Pancreas (tissue), 10 donors: ENCODE data around the gene IRF4. TPM values are rescaled to one million over a fixed set of nuclear protein-coding genes. Genes with fewer than 3 reads are reported as not detected.

Source experiments
- ATAC-seq, 4 donors: fragments of 200-7000 bp; cut with Tn5 transposase; one replicate each; pipeline versions ENCODE4 v1.8.0 to v1.9.1; 2020; ENCODE audit warnings: mild to moderate bottlenecking in 4 of 4, moderate library complexity in 4 of 4
- DNase-seq, 6 donors: peaks; one replicate each; pipeline ENCODE4 v3.0.0-alpha.2; 2020
- FAIRE-seq: peaks from 2 replicates; lab custom pipeline; 2012; peaks lifted over from hg19 to GRCh38; lab: Jason Lieb, UNC
- H3K27ac ChIP-seq, 4 donors: fragments of 200-600 bp; sonication (generic); 1 replicate in 3 of 4; 2 replicates in 1 of 4; pipeline versions ENCODE4 v1.5.0 to v1.8.0; 2020
- H3K27me3 ChIP-seq, 4 donors: fragments of 200-600 bp; one replicate each; pipeline ENCODE4 v1.8.0; 2021
- H3K36me3 ChIP-seq, 3 donors: fragments of 200-600 bp; sonication (generic) in 1 of 3; one replicate each; pipeline versions ENCODE4 v1.5.0 to v1.8.0; 2020 to 2021
- H3K4me1 ChIP-seq, 3 donors: fragments of 200-600 bp; one replicate each; pipeline ENCODE4 v1.8.0; 2021
- H3K4me3 ChIP-seq, 4 donors: fragments of 200-600 bp; sonication (generic) in 2 of 4; one replicate each; pipeline versions ENCODE4 v1.5.0 to v1.8.0; 2020 to 2021
- H3K9me3 ChIP-seq, 4 donors: fragments of 200-600 bp; one replicate each; pipeline ENCODE4 v1.8.0; 2021
- WGBS, 2 donors: extraction: QIAGEN DNeasy Blood & Tissue Kit; methylation state at CpG; one replicate each; pipeline ENCODE4 v1.1.7; 2013; 5-methylcytosine and 5-hydroxymethylcytosine counted together
- intact Hi-C, 3 donors: fragments of 100-400 bp; cut with DNase I; formaldehyde crosslinking; loops; one replicate each; pipeline versions ENCODE4 v1.11.1 to v1.14.2; 2022
- polyA plus RNA-seq, 2 donors: library from polyadenylated mRNA; stranded (reverse); fragments of 200-250 nt; gene quantifications; one replicate each; pipeline ENCODE4 v1.2.3, GENCODE V29; 2013
- total RNA-seq, 6 donors: library from RNA; stranded (reverse); fragmentation: NEBNext Ultra II Directional in 4 of 6; extraction: Animal tissue kit (Norgen Biotek cat#: 25700) in 4 of 6; gene quantifications; one replicate each; pipeline versions ENCODE4 v1.2.1 to v1.2.4, GENCODE V29; 2021 to 2023
- TF ChIP-seq, protein P1 (sequence below), 4 donors: fragments of 200-600 bp; sonication (generic) in 3 of 4; IDR thresholded peaks; one replicate each; pipeline versions ENCODE4 v1.5.0 to v1.8.0; 2021; ENCODE audit warnings: antibody characterized with exemption in 4 of 4
- donor health status: healthy with polysubstance abuse.
- donor health status: DM: no; HTN: no; CAD: no; lungs with moderate emphysema.
- donor health status: DM: no; HTN: no; CAD: no.
- donor health status: control.
- donor health status: control.
- donor health status: Bipolar disorder and iron deficiency.
- donor health status: DM: yes; HTN: yes; CAD: no.
- donor health status: DM: no; HTN: no; CAD: no.
- donor health status: DM: no; HTN: no; CAD: no.
- donor health status: DM: yes; HTN: yes; CAD: no.

The IRF4 gene
- total and polyA plus RNA-seq, 8 donors: 0.04 to 3.8 (median 0.44) TPM

DNA sequence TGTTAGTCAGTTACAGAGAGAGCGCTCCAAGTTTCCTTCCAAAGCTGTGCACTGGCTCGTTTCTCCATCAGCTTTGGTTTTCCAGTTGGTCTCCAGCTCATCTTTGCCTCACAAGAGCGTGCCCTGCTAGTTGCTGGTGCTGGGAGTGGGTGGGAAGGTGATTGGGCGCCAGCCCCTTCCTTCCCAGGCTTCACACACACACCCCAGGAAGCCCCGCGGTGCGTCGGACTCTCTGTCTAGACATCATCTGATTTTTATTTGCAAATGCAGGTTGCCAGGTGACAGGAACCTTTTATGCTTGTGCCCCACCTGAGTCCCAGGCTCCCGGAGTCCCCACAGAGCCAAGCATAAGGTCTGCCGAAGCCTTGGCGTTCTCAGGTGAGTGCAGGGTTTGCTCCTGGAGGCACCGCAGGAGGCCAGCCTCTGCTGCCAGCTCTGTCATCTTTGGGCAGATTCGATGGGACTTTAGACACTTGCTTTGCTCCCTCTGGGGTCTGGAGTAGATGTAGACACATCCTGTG, 7.1 kb downstream of the IRF4 start:
- intact Hi-C loops: no loop called here
- no peak for ATAC-seq
- TF ChIP-seq, protein P1, sequence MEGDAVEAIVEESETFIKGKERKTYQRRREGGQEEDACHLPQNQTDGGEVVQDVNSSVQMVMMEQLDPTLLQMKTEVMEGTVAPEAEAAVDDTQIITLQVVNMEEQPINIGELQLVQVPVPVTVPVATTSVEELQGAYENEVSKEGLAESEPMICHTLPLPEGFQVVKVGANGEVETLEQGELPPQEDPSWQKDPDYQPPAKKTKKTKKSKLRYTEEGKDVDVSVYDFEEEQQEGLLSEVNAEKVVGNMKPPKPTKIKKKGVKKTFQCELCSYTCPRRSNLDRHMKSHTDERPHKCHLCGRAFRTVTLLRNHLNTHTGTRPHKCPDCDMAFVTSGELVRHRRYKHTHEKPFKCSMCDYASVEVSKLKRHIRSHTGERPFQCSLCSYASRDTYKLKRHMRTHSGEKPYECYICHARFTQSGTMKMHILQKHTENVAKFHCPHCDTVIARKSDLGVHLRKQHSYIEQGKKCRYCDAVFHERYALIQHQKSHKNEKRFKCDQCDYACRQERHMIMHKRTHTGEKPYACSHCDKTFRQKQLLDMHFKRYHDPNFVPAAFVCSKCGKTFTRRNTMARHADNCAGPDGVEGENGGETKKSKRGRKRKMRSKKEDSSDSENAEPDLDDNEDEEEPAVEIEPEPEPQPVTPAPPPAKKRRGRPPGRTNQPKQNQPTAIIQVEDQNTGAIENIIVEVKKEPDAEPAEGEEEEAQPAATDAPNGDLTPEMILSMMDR (IDR thresholded peaks at IDR 0.05): no peak
- 64 to 71% methylated on average over 13 of the region's 13 CpGs for WGBS, 2 donors
- Histone ChIP-seq H3K4me3 (no peak overlapping the region), H3K27ac (no peak overlapping the region), H3K27me3 (peaks cover 0 to 16% (median 0%) of the 10 kb centered on the region in 4 donors), H3K36me3 (no peaks in the 10 kb centered on the region), H3K9me3 (no peaks in the 10 kb centered on the region), H3K4me1 (no peaks in the 10 kb centered on the region)
- no peak for DNase-seq
- FAIRE-seq: no peak

DNA sequence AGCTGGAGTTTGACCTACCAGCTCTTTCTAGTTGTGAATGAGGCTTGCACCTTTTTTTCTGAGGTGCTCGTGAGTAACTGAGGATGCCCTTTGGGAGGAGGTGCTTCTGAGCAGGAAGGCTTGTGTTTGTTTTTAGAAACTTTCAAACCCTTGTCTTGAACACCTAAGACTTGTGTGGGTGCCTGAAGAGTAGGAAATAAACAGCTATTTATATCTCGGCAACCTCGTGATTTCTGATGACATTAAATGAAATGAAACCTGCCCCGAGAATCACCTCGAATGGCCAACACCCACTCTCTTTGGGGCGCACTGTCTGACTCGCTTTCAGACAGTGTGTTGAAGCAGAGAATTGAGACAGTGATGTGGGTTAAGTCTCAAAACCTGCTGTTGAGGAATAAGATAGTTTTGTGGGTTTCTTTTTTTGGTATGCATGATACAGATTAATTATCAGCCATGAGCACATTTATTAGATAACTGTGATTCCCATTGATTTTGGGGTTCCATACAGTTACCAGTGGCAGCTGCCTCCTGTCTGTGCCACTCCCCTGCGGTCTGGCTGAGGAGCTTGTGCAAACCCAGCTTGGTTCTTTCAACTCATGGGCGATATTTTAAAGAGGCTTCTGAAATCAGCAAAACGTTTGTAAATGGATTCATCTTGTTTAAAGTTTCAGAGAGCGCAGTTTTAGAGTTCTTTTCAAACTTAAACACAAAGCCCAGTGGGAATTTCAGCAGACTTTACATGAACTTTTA, 8.4 kb downstream of the IRF4 start:
- Histone ChIP-seq H3K27me3 (peaks cover 0 to 11% (median 0%) of the 10 kb centered on the region in 4 donors), H3K4me3 (no peak overlapping the region)

DNA sequence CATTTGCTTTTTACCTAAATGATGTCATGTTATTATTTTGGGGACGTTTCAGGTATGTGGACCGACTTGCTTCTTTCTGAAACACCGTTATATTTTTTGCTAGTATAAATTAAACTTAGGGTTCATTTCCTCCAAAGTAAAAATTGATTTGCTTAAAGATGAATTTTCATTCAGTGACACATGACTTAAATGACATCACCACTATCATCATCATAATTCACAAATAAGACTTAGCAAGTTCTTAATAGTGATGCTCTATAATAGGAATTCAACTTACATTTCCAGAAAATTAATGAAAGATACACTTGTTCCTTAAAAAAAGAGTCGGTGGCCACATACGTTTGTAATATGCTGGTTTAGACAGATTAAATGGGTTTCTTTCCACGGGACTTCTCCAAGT, 9.3 kb downstream of the IRF4 start:
- no peak overlapping the region for H3K27ac ChIP-seq
- WGBS, 2 donors: 59 to 69% methylated on average over 6 of the region's 6 CpGs
- FAIRE-seq (no peak), DNase-seq (no peak), ATAC-seq (no peak)
- no peaks in the 10 kb centered on the region for H3K4me1 ChIP-seq
- TF ChIP-seq, protein P1 (IDR thresholded peaks at IDR 0.05): no peak
- peaks cover 0 to 9% (median 0%) of the 10 kb centered on the region in 4 donors for H3K27me3 ChIP-seq
- intact Hi-C loops: no loop called here
- H3K4me3 ChIP-seq: no peak overlapping the region
- H3K36me3 ChIP-seq: no peaks in the 10 kb centered on the region
- no peaks in the 10 kb centered on the region for H3K9me3 ChIP-seq

More for the DNA sequence above, 8.4 kb downstream of the IRF4 start:
- DNase-seq: no peak
- intact Hi-C loops: no loop called here
- 55% methylated on average over 11 of the region's 11 CpGs for WGBS, 2 donors
- ATAC-seq: no peak
- H3K27ac ChIP-seq: no peak overlapping the region
- TF ChIP-seq, protein P1 (IDR thresholded peaks at IDR 0.05): no peak
- H3K36me3 ChIP-seq: no peaks in the 10 kb centered on the region
- no peaks in the 10 kb centered on the region for H3K4me1 ChIP-seq
- FAIRE-seq: no peak
- no peaks in the 10 kb centered on the region for H3K9me3 ChIP-seq

DNA sequence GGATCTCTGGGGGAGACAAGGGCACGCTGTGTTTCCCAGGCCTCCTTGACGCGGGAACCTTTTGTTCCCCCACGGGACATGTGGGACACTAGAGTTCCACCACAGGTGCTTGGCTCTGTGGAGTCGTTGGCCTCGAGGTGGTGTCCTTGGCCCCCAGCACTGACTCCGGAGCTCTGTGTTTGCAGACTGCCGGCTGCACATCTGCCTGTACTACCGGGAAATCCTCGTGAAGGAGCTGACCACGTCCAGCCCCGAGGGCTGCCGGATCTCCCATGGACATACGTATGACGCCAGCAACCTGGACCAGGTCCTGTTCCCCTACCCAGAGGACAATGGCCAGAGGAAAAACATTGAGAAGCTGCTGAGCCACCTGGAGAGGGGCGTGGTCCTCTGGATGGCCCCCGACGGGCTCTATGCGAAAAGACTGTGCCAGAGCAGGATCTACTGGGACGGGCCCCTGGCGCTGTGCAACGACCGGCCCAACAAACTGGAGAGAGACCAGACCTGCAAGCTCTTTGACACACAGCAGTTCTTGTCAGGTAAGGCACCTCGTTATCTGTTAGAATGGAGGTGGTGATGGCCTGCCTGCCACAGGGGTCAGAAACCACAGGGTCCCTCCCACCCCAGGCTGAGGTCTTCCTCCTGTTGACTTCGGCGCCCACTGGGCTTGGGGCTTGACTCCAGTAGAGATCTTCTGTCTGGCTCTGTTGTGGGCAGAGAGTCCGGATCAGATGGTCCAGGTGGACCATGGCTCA, 9.9 kb downstream of the IRF4 start:
- intact Hi-C loops: no loop called here
- Histone ChIP-seq H3K36me3 (no peaks in the 10 kb centered on the region), H3K27ac (no peak overlapping the region), H3K27me3 (peaks cover 0 to 8% (median 0%) of the 10 kb centered on the region in 4 donors), H3K4me1 (no peaks in the 10 kb centered on the region), H3K4me3 (no peak overlapping the region), H3K9me3 (no peaks in the 10 kb centered on the region)
- DNase-seq: no peak
- FAIRE-seq: no peak
- 52 to 53% methylated on average over 27 of the region's 27 CpGs for WGBS, 2 donors
- ATAC-seq: no peak
- TF ChIP-seq, protein P1 (IDR thresholded peaks at IDR 0.05): no peak
